ENCODE measurements around the gene CRTC1.

The CRTC1 gene

DNA sequence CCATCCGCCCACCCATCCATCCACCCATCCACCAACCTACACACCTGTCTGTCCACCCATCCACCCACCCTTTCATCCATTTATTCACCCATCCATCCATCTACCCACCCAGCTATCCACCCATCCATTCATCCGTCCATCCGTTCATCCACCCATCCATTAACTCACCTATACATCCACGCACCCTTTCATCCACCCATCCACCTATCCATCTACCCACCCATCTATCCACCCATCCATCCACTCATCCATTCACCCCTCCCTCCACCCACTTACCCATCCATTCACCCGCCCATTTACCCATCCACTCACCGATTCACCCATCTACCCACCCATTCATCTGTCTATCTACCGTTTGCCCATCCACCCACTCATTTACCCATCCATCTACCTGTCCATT lies 29.0 kb upstream of the CRTC1 start:
- no peak for DNase-seq

DNA sequence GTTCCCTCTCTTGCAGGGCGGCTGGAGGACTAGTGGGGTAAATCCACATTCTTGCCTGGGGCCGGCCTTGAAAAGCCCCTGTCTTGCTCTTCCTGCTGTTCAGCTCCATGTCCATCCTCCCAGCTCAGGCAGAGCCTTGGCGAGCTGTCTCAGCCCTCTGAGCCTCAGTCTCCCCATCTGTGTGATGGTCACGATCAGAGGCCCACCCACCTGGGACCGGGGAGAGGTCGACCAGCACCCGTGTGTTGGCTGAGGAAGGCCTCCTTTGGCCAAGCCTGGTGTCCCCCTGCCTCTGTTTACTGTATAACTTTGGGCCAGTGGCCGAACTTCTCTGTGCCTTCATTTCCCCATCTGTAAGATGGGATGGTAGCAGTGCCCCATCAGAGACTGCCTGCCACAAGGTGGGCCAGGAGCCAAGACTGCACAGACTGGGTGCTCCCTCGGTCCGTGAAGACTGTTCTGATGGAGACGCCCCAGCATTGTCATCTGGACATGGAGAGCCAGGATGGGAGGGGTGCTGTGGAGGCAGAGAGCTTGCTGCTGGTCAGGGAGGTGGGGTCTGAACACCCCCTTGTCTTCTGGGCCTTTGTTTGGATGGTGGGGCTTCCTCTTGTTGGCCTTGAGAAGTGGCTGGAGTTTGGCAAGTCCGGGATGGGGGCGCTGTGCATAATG lies 28.2 kb upstream of the CRTC1 start:
- no peak for DNase-seq

DNA sequence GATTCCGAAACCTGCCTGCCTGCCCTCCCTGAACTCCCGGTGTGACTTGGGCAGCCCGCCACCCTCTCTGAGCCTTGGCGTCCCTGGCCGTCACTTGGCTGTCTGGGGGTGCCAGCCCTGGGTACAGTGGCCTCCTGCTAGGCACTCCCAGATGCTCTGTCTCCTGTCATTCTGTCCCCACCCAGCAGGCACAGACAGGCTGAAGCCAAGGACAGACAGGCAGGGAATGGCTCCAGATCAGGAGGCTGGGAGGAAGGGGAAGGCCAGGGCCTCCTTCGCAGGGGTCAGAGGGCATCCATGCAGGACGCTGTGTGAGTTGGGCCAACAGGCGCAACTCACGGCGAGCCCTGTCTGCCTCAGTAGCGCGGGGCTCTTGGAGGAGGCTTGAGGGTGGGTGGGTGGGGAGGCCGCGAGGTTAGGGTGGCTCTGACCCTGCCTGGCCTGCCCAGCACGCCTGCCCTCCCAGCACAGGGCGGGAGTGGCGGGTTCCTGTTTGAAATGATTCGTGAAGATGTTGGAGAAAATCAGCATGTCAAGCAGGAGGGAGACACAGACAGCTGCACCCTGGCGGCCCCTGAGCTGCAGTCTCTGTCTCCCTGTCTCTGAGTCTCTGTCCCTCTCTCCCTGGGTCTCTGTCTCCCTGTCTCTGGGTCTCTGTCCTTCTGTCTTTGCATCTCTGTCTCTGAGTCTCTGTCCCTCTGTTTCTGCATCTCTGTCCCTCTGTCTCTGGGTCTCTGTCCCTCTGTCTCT lies 27.0 kb upstream of the CRTC1 start:
- DNase-seq = no peak

DNA sequence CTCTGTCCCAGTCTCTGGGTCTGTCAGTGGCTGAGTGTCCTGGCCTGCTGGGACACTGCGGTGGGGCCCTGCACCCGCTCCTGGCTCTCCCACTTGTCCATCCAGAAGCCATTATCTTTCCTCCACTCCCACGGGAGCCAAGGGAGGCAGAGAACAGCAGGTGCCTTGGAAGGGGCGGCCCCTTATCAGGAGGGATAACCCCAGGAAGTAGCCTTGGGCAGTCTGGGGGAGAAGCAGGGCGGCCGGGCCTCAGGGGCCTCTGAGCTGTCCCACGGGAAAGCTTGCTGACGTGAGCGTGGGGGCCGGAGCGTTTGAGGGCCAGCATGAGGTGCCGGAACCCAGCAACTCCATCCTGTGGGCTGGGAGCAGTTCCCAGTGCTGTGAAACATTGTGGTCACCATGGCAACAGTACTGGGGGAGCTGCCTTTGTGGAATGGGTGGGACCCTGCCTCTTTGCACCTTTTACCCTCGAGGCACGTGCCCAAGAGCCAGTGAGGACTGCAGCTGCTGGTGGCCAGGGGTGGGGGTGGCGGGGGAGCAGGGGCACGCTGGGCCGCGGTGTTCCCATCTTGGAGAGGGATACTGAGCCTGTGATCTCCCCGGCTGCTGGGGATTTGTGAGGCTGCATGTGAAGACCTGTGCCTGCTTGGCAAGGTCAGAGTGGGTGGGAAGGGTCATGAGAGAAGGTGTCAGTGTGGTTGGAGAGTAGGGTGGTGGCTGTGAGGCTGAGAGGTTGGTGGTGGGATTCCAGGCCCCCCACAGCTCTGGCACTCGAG lies 25.7 kb upstream of the CRTC1 start:
- no peak for DNase-seq

DNA sequence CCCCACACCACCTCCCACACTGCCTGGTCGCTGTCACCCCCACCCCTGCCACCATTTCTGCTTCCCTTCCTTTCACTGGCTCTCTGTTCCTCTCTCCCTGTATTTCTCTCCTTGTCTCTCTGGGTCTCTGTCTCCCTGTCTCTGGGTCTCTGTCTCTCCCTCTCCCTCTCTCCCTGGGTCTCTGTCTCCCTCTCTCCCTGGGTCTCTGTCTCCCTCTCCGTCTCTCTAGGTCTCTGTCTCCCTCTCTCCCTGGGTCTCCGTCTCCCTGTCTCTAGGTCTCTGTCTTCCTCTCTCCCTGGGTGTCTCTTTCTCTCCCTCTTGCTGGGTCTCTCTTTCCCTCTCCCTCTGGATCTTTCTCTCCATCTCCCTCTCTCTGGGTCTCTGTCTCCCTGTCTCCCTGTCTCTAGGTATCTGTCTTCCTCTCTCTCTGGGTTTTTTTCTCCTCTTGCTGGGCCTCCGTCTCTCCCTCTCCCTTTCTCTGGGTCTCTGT lies 25.1 kb upstream of the CRTC1 start:
- no peak for DNase-seq

DNA sequence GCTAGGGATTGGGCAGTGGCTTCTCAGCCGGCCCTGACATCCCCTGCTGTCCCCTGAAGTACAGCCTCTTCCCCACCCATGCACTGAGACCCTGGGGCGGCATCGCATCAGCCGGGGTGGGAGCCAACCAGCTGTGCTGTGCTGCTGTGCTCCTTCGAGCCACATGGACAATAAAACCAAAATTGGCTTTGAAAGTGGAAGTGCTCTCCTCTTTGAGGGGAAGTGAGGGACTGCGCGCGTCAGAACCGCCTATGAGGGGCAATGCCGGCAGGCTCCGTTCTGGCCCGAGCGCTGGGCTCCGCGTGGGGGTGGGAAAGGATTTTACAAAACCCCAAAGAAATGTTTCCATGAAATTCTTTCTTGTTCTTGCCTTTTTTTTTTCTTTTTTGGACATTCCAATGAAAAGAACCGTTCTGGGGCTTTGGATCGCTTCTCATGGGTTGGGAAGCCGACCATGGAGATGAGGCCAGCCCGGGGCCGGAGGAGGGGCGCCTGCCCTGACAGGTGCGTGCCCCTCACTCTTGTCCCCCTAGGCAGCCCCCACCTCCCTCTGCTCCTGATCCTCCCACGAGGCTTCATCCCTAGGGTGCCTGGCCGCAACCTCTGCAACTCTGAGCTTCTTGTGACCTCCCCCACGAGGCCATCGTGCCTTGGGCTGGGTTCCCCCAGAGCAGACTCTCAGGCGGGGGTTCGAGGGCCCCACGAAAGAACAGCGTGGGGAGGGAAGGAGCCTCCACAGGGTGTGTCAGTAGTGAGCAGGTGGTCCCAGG lies 24.0 kb upstream of the CRTC1 start:
- no peak for DNase-seq

DNA sequence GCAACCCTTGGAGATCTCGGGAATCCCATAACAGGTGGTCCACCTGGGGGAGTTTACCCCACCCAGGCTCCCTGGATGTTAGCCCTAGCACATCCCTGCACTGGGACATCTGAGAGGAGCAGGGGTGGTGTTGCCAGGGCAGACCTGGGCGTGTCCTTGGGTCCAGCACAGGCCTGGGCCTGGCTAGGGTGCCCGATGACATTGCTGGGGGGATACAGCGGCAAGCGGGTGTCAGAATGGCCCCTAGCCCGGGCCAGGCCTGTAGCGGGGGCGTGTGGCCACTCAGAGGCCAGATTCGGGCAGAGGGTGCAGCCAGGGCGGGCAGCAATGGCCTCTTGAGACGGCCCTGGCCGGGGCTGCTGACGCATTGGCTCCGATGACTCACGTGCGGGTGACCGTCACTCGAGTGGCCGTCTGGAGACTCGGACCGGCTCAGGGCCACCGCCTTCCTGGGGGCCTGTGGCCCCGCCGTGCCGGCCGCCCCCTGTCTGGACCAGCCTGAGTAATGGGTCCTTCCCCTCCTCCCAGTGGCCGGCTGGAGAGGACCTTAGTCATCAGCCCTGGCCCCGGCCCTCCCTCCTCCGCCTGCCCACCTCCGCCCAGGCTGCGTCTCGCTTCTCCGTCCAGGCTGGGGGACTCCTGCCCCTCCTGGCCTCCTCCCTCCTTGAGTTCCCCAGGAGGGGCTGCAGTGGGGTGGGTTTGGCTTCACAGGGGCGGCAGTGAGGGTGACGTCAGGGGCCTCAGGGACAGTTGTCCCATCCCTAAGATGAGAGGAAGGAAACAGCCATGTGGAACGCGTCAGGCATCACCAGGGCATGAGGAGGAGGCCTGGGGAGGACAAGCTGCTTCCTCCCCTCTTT lies 23.2 kb upstream of the CRTC1 start:
- DNase-seq = no peak

DNA sequence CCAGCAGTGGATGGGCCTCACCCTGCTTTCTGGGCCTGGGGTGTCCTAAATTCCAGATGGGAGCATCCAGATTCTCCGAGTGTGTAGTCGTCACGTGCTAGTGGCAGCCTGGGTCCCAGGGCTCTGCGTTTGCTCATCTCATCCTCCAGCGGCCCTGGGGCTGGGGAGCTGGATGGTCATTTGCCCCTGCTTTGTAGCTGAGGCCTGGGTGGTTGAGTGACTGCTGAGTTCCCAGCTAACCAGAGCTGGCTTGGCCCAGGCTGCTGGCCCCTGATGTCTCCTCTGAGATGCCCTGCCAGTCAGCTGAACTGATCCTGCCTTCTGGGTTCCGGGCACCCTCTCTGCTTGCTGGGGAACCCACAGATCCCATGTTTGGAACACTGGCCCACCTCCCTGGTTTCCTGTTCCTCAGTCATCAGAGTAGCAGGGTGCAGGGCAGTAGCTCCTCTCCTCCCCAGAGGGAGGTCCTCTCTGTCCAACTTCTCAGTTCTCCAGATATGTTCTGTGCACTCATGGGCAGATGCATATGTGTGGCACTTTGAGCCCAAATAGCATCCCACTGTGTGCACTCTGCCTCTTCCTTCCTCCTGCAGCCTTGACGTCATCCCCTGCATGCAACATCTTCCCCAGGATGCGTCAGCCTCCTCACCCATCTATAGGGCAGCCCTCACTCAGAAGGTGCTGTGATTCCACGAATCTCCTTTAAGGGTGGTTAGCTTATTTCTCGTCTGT lies 22.4 kb upstream of the CRTC1 start:
- no peak for DNase-seq

DNA sequence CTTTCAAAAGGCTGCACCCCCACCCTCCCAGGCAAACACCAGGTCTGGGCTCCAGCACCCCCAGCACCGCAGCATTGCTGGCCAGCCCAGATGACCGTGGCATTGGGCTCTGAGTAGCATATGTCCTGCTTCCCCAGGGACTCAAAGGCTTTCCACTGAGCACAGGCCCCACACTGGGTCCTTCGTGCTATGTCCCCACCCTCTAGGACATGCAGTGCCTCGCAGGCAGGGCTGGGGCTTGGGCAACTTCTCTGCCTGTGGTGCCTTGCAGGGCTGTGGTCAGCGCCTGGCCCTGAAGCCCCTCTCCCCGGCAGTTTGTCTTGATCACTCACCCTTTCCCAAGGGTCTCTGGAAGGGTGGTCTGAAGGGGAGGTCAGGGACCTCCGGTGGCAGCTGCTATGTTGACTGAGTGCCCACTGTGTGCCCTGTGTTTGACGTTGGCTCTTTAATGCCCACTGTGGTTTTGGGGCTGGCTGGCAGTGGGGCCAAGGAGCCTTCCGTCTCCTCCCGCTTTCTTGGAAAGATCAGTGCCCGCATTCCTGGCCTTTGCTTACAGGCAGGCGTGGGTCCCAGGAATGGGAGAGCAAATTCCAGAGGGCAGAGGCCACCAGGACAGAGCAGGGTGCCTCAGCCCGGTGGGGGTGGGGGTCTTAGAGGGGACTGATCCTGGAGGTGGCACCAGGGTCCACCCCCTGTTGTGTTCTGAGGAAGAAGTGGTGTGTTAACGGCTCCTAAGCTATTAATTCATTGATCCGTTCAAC lies 20.3 kb upstream of the CRTC1 start:
- no peak for DNase-seq

DNA sequence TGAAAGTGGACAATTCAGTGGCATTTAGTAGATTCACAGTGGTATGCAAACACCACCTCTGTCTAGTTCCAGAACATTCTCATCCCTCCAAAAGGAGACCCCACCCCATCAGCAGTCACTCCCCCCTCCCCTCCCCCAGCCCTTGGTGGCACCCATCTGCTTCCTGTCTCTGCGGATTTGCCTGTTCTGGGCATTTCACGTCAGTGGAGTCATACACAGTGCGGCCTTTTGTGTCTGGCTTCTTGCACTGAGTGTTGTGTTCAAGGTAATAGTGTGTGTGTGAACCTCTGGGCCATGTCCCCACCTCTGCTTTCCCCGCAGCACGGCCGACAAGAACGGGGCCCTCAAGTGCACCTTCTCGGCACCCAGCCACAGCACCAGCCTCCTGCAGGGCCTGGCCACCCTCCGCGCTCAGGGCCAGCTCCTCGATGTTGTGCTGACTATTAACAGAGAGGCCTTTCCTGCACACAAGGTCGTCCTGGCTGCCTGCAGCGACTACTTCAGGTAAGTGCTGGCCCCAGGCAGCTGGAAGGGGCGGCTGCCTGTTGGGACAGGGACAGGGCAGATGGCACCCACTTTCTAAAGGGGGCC lies 19.4 kb upstream of the CRTC1 start:
- DNase-seq = no peak

DNA sequence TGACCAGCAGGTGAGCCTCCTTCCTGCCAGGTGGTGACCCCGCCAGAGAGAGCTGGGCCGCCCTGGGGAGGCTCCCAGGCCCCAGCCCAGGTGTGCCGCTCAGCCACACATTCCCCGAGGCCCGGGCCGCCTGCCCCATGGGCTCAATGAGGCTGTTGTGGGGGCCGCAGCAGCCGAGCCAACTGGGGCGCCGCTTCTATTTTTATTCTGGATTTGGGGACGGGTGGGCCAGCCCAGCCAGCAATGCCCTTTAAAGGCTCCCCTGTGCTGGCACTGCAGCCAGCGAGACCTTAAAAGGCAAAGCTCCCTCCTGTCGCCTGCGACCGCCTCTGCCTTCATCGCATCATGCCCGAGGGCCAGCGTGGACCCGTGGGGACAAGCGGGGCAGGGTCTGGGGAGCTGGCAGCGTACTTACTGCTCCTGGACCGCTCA lies 17.7 kb upstream of the CRTC1 start:
- DNase-seq = no peak

DNA sequence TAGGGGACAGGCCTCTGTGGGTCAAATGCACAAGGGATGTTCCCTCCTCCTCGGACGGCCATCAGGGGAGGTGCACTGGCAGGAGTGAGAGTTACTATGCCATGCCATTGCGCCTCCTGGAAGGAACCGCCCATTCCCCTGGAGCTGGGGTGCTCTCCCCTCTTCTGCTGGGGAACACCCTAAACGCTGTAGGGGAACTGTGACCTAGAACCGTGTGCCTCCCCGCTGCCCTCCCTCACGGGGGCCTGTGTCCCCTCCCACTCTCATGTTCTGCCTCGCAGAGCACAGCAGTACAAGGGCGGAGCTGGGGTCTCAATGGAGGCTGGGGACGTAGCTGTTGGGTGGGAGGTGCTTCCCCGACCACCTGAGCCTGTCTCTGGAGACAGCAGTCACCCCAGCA lies 17.2 kb upstream of the CRTC1 start:
- DNase-seq = no peak

DNA sequence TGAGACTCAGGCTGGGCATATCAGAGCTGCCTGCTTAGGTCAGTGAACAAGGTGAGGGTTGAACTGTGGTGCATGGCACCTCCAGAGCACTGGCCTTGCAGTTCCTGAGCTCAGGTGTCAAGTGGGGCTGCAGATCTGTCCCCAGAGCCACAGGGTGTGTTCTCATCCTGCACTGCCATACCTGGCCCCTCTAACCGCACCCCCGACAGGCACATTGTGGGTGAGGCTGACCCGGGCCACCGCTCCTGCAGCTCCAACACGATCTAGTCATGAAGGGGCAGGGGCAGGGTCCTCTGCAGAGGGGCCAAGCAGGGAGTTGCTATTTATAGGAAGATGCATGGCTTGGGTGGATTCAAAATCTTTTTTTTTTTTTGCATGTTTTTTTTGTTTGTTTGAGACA lies 16.7 kb upstream of the CRTC1 start:
- no peak for DNase-seq

DNA sequence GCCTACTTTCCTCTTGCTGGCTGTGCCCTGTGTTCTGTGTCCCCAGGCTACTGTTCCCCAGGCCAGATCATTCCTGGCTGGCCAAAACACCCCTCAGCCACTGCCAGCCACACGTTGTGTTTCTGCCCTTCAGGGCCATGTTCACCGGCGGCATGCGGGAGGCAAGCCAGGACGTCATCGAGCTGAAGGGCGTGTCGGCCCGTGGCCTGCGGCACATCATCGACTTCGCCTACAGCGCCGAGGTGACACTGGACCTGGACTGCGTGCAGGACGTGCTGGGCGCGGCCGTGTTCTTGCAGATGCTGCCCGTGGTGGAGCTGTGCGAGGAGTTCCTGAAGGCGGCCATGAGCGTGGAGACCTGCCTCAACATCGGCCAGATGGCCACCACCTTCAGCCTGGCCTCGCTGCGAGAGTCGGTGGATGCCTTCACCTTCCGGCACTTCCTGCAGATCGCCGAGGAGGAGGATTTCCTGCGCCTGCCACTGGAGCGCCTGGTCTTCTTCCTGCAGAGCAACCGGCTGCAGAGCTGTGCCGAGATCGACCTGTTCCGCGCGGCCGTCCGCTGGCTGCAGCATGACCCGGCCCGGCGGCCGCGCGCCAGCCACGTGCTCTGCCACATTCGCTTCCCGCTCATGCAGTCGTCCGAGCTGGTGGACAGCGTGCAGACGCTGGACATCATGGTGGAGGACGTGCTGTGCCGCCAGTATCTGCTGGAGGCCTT lies 15.8 kb upstream of the CRTC1 start:
- no peak for DNase-seq

DNA sequence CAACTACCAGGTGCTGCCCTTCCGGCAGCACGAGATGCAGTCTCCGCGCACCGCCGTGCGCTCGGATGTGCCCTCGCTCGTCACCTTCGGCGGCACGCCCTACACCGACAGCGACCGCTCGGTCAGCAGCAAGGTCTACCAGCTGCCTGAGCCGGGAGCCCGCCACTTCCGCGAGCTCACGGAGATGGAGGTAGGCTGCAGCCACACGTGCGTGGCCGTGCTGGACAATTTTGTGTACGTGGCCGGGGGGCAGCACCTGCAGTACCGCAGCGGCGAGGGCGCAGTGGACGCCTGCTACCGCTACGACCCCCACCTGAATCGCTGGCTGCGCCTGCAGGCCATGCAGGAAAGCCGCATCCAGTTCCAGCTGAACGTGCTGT lies 15.2 kb upstream of the CRTC1 start:
- no peak for DNase-seq

DNA sequence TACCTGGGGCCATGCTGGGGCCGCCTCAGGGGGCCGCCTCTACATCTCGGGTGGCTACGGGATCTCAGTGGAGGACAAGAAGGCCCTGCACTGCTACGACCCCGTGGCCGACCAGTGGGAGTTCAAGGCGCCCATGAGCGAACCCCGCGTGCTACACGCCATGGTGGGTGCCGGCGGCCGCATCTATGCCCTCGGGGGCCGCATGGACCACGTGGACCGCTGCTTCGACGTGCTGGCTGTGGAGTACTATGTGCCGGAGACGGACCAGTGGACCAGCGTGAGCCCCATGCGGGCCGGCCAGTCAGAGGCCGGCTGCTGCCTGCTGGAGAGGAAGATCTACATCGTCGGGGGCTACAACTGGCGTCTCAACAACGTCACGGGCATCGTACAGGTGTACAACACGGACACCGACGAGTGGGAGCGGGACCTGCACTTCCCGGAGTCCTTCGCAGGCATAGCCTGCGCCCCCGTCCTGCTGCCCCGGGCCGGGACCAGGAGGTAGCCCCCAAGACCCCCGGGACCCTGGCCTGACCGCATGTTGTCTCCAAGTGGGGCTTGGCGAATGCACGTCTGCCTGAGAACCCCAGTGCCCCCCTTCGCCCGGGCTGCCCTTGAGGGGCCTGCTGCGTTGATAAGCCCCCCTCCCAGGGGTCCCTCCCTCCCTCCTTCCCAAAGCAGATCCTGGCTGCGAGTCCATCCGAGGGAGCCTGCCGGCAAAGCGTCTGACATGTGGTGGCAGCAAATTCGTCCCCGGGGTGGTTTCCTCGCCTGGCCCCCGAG lies 14.5 kb upstream of the CRTC1 start:
- DNase-seq = no peak

DNA sequence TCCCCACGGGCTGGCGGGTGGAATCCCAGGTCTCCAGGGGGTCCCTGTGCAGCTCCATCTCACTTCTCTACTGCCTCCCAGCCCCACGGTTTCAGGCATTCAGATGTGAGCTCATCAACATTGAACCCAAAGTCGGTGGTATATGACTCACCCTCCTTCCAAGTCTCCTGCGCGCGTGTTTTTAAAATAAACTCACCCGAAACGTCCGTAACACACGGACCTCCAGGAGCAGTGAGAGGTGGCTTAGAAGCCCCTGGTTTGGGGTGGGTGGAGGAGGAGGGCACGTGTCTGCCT lies 14.0 kb upstream of the CRTC1 start:
- DNase-seq = no peak

DNA sequence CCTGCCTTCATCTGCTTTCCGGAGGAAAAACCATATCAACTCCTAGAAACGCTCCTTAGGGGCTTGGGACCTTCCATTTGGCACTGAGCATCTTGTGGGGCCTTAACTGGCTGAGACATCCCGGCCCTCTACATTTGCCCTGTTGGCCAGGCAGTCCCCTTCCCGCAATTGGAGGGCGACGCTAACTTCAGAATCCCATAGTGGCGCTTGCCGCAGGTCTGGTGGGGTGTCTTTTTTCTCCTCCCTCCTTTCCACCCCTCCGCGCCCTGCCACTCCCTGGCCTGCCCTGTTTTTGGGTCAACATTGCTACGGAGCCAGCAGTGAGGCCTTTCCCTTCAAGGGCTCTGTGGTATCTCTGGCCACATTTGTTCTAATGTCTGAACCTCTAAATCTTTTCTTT lies 13.6 kb upstream of the CRTC1 start:
- no peak for DNase-seq

DNA sequence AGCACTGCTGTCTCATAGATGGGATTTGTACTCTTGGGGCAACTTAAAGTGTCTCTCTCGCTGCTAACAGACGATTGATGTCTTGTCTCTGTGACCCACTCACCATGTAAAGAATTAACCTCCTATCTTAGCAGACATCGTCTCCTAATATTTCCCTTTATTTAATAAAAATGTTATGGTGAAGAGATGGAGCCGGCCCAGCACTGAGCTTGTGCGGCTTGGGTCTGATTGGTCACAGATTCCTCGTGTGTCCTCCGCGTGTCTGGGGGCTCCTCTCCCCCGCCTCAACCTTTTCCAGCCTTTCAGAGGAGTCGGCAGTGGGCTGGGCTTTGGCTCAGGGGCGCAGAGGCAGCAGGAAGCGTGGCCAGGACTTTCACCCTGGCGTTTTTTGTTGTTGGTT lies 13.2 kb upstream of the CRTC1 start:
- DNase-seq = no peak
